Right renal pelvis (tissue), 4 donors: ENCODE data around the gene ZBTB42. TPM values are rescaled to one million over a fixed set of nuclear protein-coding genes. Genes with fewer than 3 reads are reported as not detected.

Experiments used
- DNase-seq, 4 donors: peaks; one replicate each; pipeline ENCODE4 v3.0.0-alpha.2; 2013; ENCODE audit warnings: low read depth in 4 of 4, low spot score in 3 of 4, missing footprints in 1 of 4
- polyA plus RNA-seq, 4 donors: library from polyadenylated mRNA; unstranded; fragments of 120-200 nt; gene quantifications; one replicate each; pipeline ENCODE4 v1.2.1, GENCODE V29; 2013; ENCODE audit not compliant: insufficient read length in 4 of 4

ZBTB42 gene
- polyA plus RNA-seq, 4 donors = 4.3 to 5.4 (median 4.8) TPM

DNA sequence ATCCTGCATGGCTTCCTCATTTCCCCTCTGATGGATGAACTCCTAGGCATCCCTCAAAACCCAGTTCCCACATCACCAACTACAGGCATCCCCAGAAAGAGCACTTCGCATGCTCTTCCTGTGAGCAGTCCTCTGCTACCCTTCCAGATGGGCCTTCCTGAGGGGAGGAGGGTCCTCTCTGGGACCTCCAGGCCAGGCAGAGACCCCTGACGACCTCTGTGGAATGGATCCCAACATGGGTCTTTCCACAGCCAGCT lies 7.3 kb upstream of the ZBTB42 start:
- DNase-seq = no peak

DNA sequence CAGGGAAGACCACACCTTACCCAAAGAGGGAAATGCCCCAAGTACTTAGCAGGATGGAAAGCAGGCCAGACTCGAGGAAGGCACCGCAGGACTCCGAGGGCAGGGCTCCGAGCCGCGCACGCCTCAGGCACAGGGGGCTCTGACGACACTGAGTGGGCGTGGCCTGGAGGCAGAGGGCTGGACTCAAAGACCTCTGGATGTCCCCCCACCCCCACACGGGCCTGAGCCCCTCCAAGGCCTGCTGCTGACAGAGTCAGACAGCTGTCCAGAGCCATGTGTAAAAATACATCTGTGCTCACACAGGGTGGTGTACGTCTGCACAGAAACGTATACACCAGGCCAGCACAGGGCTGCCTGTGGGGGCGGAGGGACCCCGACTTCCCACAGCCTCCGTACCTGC lies 6.8 kb upstream of the ZBTB42 start:
- DNase-seq = no peak

DNA sequence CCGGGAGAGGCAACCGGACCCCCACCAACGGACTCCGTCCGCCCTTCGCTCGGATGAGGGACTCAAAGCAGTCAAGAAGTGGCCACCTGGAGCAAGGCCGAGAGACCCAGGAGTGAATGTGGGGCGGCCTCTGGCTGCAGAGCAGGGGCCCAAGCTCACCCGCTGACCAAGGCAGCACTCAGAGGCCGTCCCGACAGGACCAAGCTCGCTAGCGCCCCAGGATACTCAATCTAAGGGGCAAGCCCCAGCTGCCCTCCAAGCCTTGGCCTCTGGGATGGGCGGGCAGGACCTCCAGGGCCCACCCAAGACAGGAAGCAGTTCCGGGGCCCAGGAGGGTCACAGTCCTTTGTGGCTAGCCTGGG lies 6.3 kb upstream of the ZBTB42 start:
- DNase-seq = no peak

DNA sequence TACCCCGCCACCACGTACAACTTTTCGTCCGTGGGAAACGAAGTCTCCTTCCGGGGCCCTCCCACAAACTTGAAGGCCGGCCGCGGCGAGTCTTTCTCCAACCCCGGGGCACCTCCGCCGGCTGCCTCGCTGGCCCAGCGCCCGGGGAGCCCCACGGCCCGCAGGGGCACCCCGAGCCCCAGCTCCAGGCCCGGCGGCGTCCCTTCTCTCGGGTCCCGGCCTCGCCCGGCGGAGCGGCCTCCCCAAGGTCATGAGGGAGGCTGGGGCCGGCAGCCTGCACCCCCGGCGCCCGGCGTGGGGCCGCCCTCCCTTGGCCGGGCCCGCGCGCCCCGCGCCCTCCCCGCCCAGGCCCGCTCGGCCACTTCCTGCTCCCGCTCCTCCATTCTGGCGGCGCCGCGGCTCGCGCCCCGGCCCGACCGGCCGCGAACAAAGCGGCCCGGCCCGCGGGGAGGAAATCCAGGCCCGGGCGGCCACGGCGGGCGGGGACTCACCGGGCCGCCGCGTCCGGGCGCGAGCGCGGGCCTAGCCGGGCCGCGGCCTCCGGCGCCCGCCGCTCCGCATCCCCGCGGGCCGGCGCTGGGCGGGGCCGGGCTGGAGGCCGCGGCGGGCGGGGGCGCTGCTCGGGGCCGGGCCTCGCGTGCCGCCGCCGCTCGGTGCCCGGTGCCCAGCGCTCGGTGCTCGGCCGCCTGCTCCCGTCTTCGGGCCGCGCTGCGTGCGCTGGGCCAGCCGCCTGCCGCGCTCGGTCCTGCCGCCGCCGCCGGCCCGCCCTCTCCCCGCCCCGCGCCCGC lies 5.7 kb upstream of the ZBTB42 start, which contains the start of gene AKT1:
AKT1 (minus strand) TSS at position 756 of the 788 bp plus-strand sequence. CDS start 3,105 bp downstream, outside the sequence.
- no peak for DNase-seq

DNA sequence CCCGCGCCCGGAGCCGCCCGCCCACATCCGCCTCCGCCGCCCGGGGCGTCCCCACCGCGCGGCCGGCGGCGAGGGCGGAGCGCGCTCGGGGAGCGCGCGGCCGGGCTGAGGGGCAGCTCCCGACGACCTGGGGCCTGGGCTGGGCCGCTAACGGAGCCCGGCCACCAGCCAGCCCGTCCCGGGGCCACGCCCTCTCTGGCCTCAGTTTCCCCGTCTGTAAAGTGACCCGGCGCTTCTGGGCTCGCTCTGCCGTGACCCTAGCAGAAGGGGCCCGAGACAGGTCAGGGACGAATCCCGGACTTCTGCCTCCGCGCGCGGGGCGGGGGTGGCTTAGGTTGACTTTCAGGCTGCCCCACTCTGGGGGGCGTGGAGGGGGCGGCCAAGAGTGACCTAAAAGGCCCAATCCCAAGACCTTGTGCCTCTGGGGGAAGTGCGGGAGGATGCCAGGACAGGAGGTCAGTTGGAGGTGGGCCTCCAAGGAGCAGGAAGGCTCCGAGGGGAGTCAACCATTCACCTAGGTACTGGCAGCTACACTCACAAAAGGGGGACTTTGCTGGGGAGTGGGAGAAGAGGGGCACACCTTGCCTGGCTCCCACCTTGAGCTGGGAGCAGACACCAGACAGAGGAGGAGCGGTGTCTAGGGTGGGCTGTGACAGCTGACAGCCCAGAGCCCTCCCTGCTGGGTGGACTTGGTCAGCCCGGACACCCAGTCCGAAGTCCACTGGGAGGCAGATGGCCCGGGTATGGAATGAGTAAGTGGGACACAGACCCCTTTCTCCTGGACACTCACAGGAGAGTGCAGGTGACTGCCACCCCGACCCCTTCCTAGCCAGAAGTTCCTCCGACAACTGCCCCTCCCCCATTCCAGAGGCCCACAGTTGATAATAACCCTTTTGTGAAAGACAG lies 4.9 kb upstream of the ZBTB42 start:
- no peak for DNase-seq

DNA sequence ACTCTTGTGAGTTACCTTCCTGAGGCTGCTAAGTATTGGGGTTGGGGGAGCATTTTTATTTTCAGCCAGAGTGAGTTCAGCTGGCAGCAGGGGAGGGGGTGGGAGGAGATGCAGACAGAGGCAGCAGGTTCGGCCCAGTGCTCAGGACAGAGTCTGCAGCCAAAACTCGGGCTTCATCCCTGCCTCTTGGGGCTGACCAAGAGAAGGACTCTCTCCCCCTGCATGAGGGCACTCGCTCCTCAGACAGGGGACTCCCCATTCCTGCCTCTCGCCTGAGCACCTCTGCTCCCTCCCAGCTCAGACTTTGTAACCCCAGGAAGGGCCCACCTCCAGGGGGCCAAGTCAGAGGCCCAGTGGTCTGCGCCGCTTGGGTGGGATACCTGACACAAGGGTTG lies 4.2 kb upstream of the ZBTB42 start:
- no peak for DNase-seq

DNA sequence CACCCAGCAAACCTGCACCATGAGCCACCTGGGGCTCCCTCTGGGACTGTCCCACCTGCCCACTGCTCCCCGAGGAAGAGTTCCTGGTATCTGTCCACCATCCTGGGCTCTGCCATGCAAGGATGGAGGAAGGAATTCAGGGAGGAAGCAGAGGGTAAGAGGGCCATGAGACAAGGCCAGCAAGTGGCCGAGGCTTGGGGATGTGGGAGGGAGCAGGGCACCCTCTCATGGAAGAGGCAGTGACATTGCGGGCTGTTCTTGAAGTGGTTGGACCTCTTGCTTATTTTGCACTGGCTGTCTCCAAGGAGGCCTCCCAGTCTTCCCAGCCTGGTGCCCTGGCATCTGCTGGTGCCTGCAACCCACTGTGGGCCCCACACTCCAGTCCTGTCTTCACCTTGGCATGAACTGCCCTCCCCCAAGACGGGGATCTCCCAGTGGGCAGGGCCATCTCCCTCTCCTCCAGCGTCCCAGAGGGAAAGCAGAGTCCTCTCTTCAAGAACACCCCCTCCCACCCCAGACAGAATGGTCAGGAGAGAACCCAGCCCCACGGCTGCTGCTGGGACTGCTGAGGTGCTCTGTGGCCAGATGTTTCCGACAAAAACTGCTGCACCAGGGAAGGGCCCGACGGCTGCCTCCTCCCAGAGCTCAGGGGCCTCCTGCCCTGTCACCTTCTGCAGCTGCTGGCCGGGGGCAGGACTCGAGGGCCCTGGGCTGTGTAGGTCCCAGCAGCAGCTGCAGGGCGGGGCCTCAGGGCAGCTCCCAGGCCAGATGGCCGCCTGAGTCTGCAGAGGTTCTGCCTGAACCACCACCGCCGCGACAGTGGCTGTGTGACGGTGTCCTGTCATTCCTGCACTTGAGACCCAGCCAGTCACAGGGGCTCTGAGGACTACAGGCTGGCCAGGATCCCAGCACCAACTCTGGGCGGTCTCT lies 3.5 kb upstream of the ZBTB42 start:
- no peak for DNase-seq

DNA sequence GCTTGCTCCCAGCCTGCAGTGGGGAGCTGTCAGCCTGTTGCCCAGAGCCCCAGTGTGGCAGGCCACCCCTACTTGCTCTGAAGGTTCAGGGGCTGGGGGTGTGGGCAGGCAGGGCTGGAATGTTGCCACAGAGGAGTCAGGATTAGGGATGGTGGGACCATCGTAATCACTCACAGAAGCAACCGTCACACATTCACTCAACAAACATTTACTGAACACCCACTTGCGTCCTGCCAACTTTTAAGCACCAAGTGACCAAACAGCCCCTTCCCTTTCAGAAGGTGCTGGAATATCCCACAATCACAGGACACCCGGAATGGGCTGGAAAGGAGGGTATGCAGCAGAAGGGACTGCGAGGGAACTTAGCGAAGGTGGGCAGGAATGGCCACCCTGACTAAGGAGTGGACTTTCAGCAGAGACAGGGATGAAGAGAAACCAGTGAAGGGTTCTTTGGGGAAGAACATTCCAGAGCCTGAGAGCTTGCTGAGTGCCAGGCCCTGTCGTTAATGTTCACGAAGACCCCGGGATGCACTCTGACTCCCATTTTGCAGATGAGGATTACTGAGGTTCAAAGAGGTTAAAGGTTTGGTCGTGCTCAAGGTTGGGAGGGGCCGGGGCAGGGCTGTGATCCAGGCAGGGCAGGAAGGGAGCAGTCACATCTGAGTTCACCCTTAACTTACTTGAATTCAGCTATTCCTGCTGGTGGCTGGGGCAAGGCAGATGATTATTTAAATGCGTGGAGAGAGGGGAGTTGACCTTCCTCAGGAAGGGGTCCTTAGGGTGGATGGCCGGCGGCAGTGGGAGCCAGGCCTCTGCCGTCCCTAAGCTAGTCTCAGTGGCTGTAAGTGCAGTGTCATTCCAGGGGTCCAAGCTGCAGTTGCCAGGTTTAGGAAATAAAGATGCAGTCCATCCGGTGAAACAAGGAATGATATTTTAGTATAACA lies 2.3 kb upstream of the ZBTB42 start:
- no peak for DNase-seq

DNA sequence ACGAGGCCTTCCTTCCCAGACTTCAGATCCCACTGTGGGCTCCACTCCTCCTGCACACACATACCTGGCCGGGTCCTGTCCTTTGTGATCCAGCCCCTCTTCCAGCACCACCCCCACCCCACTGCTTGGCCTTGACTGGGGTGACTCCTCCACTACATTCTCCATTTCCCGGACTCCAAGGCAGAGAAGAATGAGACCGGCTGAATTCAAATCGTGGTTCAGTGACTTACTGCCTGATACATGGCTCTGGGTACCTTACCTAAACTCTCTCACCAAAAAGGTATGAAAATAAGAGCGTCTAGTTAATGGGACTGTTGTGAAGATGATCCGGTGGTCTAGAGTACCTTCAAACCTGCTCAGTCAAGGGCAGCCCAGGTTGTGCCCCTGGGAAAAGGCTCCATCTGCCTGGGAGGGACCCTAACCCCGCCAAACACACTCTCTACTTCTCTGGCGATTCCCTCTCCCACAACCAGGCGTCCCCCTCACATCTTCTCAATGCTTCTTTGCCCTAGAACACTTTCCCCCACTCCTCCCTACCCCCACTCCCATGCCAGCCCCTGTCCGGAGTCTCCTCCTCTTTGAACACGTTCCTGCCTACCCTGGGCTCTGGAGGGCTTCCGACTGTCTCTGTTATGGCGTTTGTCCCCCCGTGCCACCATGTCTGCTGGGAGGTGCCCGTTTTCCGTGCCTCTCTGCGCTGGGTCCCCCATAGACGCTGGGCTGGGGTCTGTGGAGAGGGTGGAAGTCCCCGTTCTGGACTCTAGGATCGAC lies 1.5 kb upstream of the ZBTB42 start:
- DNase-seq = no peak

DNA sequence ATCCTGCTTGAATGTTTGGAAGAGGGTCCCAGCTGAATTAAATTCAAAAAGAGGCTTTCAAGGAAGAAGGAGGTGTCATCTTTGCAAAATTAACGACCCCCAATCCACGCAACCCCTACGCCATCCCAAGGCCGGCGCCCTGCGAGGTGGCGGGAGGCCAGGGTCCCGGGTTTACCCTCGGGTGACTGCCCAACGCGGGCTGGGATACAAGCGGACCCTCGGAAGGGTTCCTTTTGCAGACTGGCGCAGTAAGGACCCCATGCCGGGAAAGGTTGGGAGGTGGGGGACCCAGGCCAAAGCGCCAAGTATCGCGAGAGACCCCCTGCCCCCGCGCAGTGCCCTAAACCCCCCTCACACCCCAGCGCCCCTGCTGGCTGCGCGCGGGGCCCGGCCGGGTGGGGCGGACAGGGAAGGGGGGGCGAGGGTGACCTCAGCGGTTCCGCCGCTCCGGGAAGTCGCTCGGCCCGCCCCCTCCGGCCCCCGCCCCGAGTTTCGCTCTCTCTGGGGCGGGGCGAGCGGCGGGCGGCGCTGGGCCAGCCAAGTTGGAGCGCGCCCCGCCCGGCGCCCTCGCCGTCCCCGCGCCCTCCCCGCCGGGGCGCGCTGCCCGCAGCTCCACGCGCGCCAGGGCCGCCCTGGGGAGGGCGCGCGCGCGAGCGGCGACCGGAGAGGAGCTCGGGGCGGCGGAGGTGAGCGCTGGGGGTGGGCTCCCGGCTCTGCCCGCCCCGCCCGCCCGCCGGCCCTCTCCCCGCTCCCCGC lies 708 bp upstream of the ZBTB42 start:
- DNase-seq = no peak

DNA sequence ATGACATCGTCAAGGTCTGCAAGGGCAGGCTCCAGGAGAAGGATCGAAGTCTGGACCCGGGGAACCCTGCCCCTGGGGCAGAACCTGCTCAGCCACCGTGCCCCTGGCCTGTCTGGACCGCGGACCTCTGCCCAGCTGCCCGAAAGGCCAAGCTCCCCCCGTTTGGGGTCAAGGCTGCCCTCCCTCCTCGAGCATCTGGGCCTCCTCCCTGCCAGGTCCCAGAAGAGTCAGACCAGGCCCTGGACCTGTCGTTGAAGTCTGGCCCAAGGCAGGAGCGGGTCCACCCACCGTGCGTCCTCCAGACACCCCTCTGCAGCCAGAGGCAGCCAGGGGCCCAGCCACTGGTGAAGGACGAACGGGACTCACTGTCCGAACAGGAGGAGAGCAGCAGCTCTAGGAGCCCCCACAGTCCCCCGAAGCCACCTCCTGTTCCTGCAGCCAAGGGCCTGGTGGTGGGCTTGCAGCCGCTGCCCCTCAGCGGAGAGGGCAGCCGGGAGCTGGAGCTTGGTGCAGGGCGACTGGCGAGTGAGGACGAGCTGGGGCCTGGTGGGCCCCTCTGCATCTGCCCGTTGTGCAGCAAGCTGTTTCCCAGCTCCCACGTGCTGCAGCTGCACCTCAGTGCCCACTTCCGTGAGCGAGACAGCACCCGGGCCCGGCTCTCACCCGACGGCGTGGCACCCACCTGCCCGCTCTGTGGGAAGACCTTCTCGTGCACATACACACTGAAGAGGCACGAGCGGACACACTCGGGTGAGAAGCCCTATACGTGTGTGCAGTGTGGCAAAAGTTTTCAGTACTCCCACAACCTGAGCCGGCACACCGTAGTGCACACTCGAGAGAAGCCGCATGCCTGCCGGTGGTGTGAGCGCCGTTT lies 856 bp downstream of the ZBTB42 start:
- no peak for DNase-seq

DNA sequence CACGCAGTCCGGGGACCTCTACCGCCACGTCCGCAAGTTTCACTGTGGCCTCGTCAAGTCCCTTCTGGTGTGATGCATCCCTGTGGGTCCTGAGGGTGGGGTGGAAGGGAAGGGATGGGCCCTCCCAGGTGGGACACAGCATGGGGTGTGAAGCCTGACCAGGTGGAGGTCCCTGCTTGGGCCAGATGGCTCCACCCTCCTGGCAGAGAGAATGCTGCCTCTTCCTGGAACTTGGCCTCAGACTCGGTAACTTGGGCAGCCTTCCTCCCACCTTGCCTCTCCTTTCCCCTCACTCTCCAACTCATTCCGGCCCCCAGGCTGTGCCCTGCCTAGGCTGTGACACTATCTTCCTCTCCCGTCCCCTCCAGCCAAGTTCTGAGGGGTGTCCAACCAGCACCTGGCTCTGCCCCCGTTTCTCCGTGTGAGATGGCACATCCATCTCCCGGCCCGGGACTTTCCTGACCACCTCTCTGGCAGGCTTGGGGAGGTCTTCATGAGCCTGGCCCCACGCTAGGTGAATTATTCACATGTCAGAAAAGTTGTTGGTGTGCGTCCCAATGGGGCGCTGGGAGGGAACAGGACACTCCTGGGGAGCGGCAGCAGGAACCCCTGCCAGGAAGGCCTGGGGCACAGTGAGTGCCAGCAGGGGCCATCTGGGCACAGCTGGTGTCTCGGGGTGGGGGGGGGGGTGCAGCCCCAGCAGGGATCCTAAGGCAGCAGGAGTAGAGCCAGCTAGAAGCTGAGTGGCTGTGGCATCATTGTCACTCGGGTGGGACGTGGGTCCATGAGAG lies 1.7 kb downstream of the ZBTB42 start:
- DNase-seq = no peak

DNA sequence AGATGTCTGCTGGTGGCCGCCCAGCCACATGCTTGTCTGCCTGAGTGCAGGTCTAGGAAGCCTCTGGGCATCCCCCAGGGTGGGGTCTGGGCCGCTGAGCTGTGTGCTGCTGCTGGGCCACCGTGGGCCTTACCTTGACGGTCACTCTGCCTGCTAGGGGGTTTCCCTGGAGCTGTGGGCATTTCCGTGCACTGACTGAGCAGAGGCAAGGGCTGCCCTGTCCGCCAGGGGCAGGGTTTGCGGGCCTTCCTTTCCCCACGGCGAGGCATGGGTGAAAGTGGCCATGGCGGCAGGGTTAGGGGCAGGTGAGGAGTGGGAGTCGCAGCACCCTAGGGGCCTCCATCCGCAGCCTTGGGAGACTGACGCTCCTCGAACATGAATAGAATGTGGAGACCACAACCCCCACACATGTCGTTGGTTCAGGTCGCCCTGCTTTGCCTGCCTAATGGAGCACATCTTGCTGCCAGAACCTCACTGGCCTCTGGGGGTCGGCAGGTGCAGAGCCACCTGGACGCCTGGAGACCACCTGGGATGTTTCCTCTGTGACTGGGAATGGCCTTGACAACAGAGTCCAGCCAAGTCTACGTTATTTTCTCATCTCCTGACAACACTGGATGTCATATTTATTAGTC lies 2.5 kb downstream of the ZBTB42 start:
- no peak for DNase-seq

DNA sequence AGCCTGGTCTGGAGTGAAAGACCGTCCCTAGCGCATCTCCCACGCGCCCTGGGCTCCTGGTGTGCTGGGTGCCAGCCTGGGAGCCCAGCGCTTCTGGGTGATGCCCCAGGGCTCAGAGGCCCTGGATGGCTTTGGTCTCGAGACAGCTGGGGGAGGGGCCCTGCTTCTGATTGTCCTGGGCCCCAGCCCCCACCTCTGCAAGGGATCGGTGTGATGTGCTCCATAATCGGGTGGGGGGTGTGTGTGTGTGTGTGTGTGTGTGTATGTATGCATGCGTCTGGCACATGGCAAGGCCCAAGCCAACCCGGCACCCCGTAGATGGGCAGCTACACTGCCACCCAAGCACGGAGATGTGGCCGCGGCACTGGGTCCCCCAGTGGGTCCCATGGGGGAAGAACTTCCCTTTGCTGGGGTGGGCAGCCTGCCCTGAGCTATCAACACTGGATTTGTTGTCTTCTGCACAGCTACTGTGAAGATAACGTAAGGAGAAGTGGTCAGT lies 3.1 kb downstream of the ZBTB42 start:
- DNase-seq = no peak

DNA sequence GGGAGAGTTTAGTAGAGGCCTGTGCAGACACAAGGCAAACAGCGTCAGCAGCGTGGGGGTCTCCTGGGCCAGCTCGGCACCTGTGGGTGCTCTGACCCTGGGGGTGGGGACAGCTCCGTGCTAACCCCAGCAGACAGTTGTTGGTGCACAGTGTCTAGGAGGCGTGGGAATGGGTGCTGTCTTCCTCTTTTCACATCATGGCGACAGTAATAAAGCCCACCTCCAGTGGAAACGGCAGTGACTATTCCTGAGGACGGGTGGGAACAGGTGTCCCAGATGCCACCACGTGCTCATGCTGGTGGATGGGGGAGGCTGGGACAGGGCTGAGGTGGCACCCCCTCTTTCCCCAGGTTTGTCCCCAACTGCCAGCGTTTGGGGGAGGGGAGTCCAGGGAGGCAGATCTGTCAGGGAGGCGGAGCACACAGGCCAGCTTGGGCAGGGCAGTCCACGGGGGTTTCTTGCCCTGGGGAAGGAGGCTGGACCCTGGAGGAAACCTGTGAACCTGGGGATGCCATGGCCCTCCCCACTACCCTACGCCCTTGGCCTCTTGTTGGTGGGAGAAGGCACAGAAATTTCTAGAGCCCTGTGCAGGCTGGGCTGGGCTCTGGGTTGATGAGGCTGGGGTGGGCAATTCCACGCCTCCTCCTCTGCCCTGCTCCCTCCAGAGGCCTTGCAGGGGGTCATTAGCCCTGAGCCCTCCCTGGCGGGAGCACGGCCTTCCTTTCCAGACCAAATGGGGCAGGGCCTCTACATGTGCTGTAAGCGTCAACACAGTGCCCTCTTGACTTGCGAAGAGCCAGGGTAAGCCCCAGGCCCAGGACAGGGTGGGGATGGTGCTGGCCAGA lies 3.8 kb downstream of the ZBTB42 start:
- DNase-seq = no peak
